CD14-positive monocyte (primary cell): ENCODE measurements around the gene MEX3D. TPM values are rescaled to one million over a fixed set of nuclear protein-coding genes. Genes with fewer than 3 reads are reported as not detected.

Experiments
- DNase-seq, 3 donors: peaks; one replicate each; pipeline ENCODE4 v3.0.0-alpha.2; 2011 to 2022
- H2AFZ ChIP-seq: 2 replicates; pipeline ENCODE4 v1.6.0; 2012; ENCODE audit warnings: mild to moderate bottlenecking, low read depth, low read length, inconsistent platforms; ENCODE audit not compliant: insufficient read depth, poor library complexity, severe bottlenecking
- H3K27ac ChIP-seq, 2 donors: 1 replicate in 1 of 2; 2 replicates in 1 of 2; pipeline ENCODE4 v1.5.1; 2012 to 2013; ENCODE audit warnings: low read length in 2 of 2, control low read depth in 1 of 2, inconsistent platforms in 1 of 2, low read depth in 1 of 2, mild to moderate bottlenecking in 1 of 2
- H3K27me3 ChIP-seq, 2 donors: one replicate each; pipeline versions ENCODE4 v1.6.0 to v1.6.1; 2011 to 2013; ENCODE audit warnings: low read length in 2 of 2; ENCODE audit not compliant: control insufficient read depth in 2 of 2, insufficient read depth in 2 of 2
- H3K36me3 ChIP-seq, 2 donors: replicated peaks in 1 of 2; 1 replicate in 1 of 2; 2 replicates in 1 of 2; pipeline versions ENCODE4 v1.5.1 to v1.6.1; 2012 to 2013; ENCODE audit warnings: low read length in 2 of 2, control low read depth in 1 of 2, inconsistent platforms in 1 of 2, mild to moderate bottlenecking in 1 of 2; ENCODE audit not compliant: insufficient read depth in 2 of 2, control insufficient read depth in 1 of 2
- H3K4me1 ChIP-seq, 2 donors: 1 replicate in 1 of 2; 2 replicates in 1 of 2; pipeline versions ENCODE4 v1.5.1 to v1.6.1; 2012 to 2013; ENCODE audit warnings: low read length in 2 of 2, control low read depth in 1 of 2, inconsistent platforms in 1 of 2, mild to moderate bottlenecking in 1 of 2, moderate library complexity in 1 of 2; ENCODE audit not compliant: insufficient read depth in 2 of 2, control insufficient read depth in 1 of 2
- H3K4me2 ChIP-seq: replicated peaks from 2 replicates; pipeline ENCODE3; 2012; ENCODE audit warnings: low read length, moderate library complexity, mild to moderate bottlenecking; ENCODE audit not compliant: poor library complexity, severe bottlenecking; ENCODE audit errors: extremely low read depth
- H3K4me3 ChIP-seq, 3 experiments: fragments of 200-600 bp in 1 of 3; sonication (generic) in 1 of 3; replicated peaks in 1 of 3; 1 replicate in 2 of 3; 2 replicates in 1 of 3; pipeline ENCODE4 v1.5.1; 2011 to 2013; ENCODE audit warnings: low read length in 3 of 3, mild to moderate bottlenecking in 3 of 3, control low read depth in 2 of 3, low read depth in 2 of 3, inconsistent platforms in 1 of 3, moderate library complexity in 1 of 3
- H3K79me2 ChIP-seq: 2 replicates; pipeline ENCODE4 v1.6.0; 2012; ENCODE audit warnings: mild to moderate bottlenecking, control low read depth, inconsistent platforms, low read length, moderate library complexity; ENCODE audit not compliant: insufficient read depth
- H3K9ac ChIP-seq: 2 replicates; pipeline ENCODE4 v1.6.0; 2017; ENCODE audit warnings: low read length, mild to moderate bottlenecking; ENCODE audit not compliant: insufficient read depth, poor library complexity, severe bottlenecking
- H3K9me3 ChIP-seq, 2 donors: replicated peaks in 1 of 2; 1 replicate in 1 of 2; 2 replicates in 1 of 2; pipeline versions ENCODE4 v1.5.1 to v1.6.1; 2012 to 2013; ENCODE audit warnings: low read length in 2 of 2, control low read depth in 1 of 2; ENCODE audit not compliant: control insufficient read depth in 1 of 2, insufficient read depth in 1 of 2
- H4K20me1 ChIP-seq: 2 replicates; pipeline ENCODE4 v1.6.0; 2012; ENCODE audit warnings: mild to moderate bottlenecking, low read length, control low read depth, moderate library complexity; ENCODE audit not compliant: insufficient read depth
- H3K27ac Mint-ChIP-seq, 7 donors: one replicate each; pipeline ENCODE4 v1.8.0; 2020; ENCODE audit warnings: mild to moderate bottlenecking in 7 of 7, mixed read lengths in 7 of 7, moderate library complexity in 6 of 7, inconsistent platforms in 2 of 7
- H3K27me3 Mint-ChIP-seq, 3 donors: one replicate each; pipeline ENCODE4 v1.8.0; 2021 to 2022; ENCODE audit warnings: low read depth in 3 of 3, mild to moderate bottlenecking in 3 of 3, mixed read lengths in 3 of 3, moderate library complexity in 3 of 3, inconsistent platforms in 1 of 3
- H3K36me3 Mint-ChIP-seq, 2 donors: one replicate each; pipeline ENCODE4 v1.8.0; 2020; ENCODE audit warnings: mixed read lengths in 2 of 2, inconsistent platforms in 1 of 2, mild to moderate bottlenecking in 1 of 2
- H3K4me1 Mint-ChIP-seq: one replicate; pipeline ENCODE4 v1.8.0; 2020; ENCODE audit warnings: mild to moderate bottlenecking, mixed read lengths
- H3K4me3 Mint-ChIP-seq, 2 donors: one replicate each; pipeline ENCODE4 v1.8.0; 2020; ENCODE audit warnings: mild to moderate bottlenecking in 2 of 2, mixed read lengths in 2 of 2, moderate library complexity in 1 of 2
- H3K9me3 Mint-ChIP-seq, 7 donors: one replicate each; pipeline ENCODE4 v1.8.0; 2020 to 2022; ENCODE audit warnings: mixed read lengths in 7 of 7, mild to moderate bottlenecking in 6 of 7, moderate library complexity in 6 of 7, inconsistent platforms in 2 of 7
- CTCF ChIP-seq: fragments of 200-600 bp; IDR thresholded peaks from one replicate; pipeline ENCODE4 v1.8.0; 2022; ENCODE audit warnings: antibody characterized with exemption, mild to moderate bottlenecking
- WGBS: methylation state at CpG from one replicate; pipeline ENCODE4 v1.1.5; 2013; ENCODE audit warnings: missing lambda C conversion rate; ENCODE audit not compliant: insufficient coverage; 5-methylcytosine and 5-hydroxymethylcytosine counted together
- intact Hi-C, 2 donors: fragments of 100-400 bp; cut with micrococcal nuclease; formaldehyde crosslinking; loops; one replicate each; pipeline versions ENCODE4 v1.15.0 to v1.15.1; 2023
- polyA plus RNA-seq, 3 donors: library from polyadenylated mRNA; depleted of rRNA in 1 of 3; unstranded in 2 of 3; stranded (reverse) in 1 of 3; fragments of 300-500 nt in 2 of 3; fragments of >200 nt in 1 of 3; fragmentation: Illumina TruSeq in 2 of 3; gene quantifications; 1 replicate in 2 of 3; 2 replicates in 1 of 3; pipeline ENCODE4 v1.2.3, GENCODE V29; 2012 to 2021

The MEX3D gene
- polyA plus RNA-seq, 3 donors = 0.08 to 1.0 (median 0.10) TPM

GRCh38 chr19:1508507-1508856 is 59.6 kb downstream of the MEX3D start:
- DNase-seq = no peak
- TF ChIP-seq CTCF = no peak
- peaks cover 12 to 23% of the 10 kb centered on the region in 2 donors for H3K4me1 ChIP-seq
- Mint-ChIP-seq H3K9me3 (peaks cover 15 to 50% (median 34%) of the 10 kb centered on the region in 7 donors), H3K27me3 (peaks cover 46 to 78% (median 66%) of the 10 kb centered on the region in 3 donors), H3K27ac (no peak overlapping the region), H3K4me1 (peaks cover 14% of the 10 kb centered on the region), H3K36me3 (peaks cover 1 to 2% of the 10 kb centered on the region in 2 donors), H3K4me3 (peak overlapping the region in 1 of 2 donors; percentile 36)
- H3K27ac ChIP-seq = no peak overlapping the region
- no peaks in the 10 kb centered on the region for H3K79me2 ChIP-seq
- H4K20me1 ChIP-seq = no peaks in the 10 kb centered on the region
- intact Hi-C loops = no loop called here
- 34% methylated on average over 10 of the region's 12 CpGs for WGBS
- no peak overlapping the region for H3K4me3 ChIP-seq
- peaks cover 14 to 31% of the 10 kb centered on the region in 2 donors for H3K9me3 ChIP-seq
- no peak overlapping the region for H3K9ac ChIP-seq
- peak overlapping the region; percentile 65 for H3K4me2 ChIP-seq
- H2AFZ ChIP-seq = no peak overlapping the region
- no peaks in the 10 kb centered on the region for H3K36me3 ChIP-seq
- H3K27me3 ChIP-seq = peaks cover 2 to 51% of the 10 kb centered on the region in 2 donors

- H4K20me1 ChIP-seq = no peaks in the 10 kb centered on the region
- peak overlapping the region; percentile 65 for H3K4me2 ChIP-seq
Measured at GRCh38 chr19:1507763-1508506, 60.2 kb downstream of the MEX3D start.

More at GRCh38 chr19:1507763-1508506, 60.2 kb downstream of the MEX3D start:
- Histone ChIP-seq H3K36me3 (no peaks in the 10 kb centered on the region), H2AFZ (peak overlapping the region; percentile 72), H3K9ac (no peak overlapping the region), H3K4me1 (peaks cover 10 to 18% of the 10 kb centered on the region in 2 donors), H3K9me3 (peaks cover 14 to 31% of the 10 kb centered on the region in 2 donors), H3K27ac (peak overlapping the region; percentile 11 to 35), H3K27me3 (peaks cover 3 to 55% of the 10 kb centered on the region in 2 donors), H3K4me3 (peak overlapping the region; percentile 1 to 62 (median 26)), H3K79me2 (no peaks in the 10 kb centered on the region)
- Mint-ChIP-seq H3K4me1 (peaks cover 14% of the 10 kb centered on the region), H3K36me3 (peaks cover 1 to 2% of the 10 kb centered on the region in 2 donors), H3K27ac (peak overlapping the region in 5 of 7 donors; percentile 6 to 89 (median 74)), H3K4me3 (peak overlapping the region; percentile 57 to 83), H3K9me3 (peaks cover 15 to 51% (median 35%) of the 10 kb centered on the region in 7 donors), H3K27me3 (peaks cover 50 to 80% (median 70%) of the 10 kb centered on the region in 3 donors)
- WGBS = 2% methylated on average over 45 of the region's 46 CpGs
- intact Hi-C loops = no loop called here
- DNase-seq = peak; percentile 76 to 88 (median 83)
- TF ChIP-seq CTCF = no peak
